ENCODE measurements around the gene RNLS.

DNA sequence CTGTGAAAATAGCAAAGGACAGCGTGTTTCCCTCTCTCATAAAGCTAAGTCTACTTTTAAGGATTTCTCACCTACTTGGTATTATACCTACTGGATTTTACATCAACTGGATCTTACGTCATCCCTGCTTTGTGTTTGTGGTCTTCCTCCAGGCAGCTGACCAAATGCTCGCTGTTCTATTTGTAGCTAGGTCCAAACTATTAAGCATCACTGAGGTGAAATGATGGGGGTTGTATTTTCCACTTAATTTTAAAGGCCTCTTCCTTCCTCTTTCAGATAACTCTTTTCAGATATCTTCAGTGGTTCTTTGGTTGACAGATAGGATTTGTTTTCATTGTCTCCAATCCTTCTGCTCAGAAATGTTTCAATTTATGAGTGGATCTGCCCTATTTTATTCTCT is 169.7 kb downstream of the RNLS start:
- TF ChIP-seq, protein P1, sequence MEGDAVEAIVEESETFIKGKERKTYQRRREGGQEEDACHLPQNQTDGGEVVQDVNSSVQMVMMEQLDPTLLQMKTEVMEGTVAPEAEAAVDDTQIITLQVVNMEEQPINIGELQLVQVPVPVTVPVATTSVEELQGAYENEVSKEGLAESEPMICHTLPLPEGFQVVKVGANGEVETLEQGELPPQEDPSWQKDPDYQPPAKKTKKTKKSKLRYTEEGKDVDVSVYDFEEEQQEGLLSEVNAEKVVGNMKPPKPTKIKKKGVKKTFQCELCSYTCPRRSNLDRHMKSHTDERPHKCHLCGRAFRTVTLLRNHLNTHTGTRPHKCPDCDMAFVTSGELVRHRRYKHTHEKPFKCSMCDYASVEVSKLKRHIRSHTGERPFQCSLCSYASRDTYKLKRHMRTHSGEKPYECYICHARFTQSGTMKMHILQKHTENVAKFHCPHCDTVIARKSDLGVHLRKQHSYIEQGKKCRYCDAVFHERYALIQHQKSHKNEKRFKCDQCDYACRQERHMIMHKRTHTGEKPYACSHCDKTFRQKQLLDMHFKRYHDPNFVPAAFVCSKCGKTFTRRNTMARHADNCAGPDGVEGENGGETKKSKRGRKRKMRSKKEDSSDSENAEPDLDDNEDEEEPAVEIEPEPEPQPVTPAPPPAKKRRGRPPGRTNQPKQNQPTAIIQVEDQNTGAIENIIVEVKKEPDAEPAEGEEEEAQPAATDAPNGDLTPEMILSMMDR (IDR thresholded peaks at IDR 0.05; ENCODE audit: low read length): no peak
- TF ChIP-seq EZH2 (IDR thresholded peaks at IDR 0.05; ENCODE audit: borderline replicate concordance, low read length): no peak

All from OCI-LY1 (cell line).